HG03139 (cell line): ENCODE data around the gene ECI1.
"Not testable (repeated sequence)": the region's sequence is repeated elsewhere in the genome, so short reads cannot be mapped to it uniquely, and the experiment has no call there.

Experiments used
- ATAC-seq: cut with Tn5 transposase; IDR thresholded peaks from one replicate; pipeline ENCODE4 v1.9.1; 2021; ENCODE audit not compliant: unreplicated experiment

The ECI1 gene

DNA sequence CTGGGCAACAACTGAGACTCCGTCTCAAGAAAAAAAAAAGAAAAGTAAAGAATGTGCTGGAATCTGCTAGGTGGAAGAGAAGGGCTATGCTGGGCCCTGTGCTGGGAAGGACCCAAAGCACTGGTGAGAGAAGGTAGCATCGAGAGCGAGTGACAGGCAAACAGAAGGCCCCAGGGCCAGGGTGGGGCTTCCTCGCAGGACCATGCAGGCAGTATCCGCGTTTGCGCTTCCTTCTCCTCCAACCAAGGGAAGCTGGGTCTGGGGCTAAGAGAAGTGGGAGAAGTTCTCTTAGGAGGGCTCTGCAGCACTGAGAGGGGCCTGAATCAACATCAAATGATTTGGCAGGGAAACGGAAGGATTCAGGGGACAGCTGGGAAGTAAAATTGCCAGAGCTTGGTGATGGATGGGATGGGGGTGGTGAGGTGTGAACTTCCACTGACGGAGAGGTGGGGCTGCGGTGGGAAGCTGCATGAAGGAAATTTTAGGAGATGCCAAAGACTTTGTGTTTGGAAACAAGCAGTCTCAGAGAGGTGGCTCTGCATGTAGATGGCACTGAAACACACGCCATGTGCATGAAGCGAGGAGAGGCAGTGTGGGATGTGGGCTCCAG, 5.2 kb upstream of the ECI1 start:
- ATAC-seq: no peak

DNA sequence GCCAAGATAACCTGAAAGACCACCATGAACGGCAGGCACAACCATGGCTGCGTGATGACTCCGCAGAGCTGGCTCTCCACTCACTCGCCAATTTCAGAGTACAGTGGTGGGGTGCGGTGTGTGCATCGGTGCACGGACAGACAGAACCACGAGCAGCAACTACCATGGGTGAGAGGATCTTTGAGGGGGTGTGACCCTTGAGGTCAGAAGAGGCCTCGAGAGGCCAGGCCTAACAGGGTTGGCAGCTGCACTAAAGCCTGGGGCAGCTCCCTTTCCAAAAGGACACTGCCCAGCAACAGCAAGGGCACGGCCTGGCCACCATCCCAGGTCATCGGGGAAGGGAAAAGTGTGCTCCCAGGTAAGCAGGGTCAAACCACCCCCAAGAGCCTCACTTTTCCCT, 1.9 kb upstream of the ECI1 start:
- no peak for ATAC-seq

DNA sequence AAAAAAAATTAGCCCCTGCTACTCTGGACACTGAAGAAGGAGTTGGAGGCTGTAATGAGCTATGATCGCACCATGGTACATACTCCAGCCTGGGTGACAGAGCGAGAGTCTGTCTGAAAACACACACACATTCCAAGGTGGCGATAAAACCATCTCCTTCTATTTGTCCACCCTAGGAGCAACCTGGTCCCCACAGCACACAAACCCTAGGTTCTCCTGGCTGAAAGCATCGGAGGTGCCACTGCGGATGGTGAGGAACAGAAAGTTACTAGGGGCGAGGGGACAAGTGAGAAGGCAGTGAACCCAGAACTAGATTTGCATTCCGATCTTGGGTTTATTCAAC, 1.4 kb upstream of the ECI1 start:
- ATAC-seq: no peak

DNA sequence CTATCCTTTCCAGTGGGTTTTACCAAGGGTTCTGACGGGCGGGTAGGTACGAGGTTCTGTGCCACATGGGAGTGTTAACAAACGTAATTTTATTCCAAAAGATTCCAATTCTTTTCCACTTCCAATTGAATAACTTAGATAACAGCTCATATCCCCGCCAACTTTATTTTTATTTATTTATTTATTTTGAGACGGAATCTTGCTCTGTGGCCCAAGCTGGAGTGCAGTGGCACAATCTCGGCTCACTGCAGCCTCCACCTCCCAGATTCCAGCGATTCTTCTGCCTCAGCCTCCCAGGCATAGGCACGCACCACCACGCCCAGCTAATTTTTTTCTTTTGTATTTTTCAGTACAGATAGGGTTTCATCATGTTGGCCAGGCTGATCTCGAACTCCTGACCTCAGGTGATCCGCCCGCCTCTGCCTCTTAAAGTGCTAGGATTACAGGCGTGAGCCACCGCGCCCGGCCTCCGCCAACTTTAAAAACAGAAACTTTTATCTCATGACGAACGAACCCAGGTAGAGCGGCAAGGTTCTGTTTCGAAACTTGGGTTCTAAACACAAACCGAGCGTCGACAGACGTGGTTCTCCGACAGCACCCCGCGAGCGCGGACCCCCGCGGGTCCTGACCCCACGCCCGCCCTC, 613 bp downstream of the ECI1 start:
- ATAC-seq: no peak

DNA sequence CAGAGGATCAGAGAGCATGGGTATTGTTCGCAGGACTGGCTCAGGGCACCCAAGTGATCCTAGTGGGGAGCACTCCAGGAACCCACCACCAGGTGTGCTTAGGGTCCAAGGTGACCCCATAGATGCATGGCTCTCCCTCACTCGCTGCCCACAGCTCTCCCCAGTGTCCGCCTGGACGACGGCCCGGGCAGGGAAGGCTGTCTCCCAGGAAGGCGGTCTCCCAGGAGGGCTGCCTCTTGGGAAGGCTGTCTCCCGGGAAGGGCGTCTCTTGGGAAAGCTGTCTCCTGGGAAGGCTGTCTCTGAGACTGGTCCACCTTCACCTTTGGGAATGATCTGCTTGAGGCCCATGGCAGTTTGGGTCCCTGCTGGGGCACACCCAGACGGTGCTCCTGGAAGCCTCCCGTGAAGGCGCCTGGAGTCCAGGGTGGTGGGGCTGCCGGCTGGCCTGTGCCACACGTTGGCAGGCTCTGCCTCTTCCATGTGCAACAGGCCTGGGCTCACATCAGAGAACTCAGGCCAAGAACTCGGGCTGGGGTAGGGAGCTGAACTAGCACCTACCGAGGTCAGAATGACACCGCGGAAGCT, 5.0 kb downstream of the ECI1 start:
- no peak for ATAC-seq

DNA sequence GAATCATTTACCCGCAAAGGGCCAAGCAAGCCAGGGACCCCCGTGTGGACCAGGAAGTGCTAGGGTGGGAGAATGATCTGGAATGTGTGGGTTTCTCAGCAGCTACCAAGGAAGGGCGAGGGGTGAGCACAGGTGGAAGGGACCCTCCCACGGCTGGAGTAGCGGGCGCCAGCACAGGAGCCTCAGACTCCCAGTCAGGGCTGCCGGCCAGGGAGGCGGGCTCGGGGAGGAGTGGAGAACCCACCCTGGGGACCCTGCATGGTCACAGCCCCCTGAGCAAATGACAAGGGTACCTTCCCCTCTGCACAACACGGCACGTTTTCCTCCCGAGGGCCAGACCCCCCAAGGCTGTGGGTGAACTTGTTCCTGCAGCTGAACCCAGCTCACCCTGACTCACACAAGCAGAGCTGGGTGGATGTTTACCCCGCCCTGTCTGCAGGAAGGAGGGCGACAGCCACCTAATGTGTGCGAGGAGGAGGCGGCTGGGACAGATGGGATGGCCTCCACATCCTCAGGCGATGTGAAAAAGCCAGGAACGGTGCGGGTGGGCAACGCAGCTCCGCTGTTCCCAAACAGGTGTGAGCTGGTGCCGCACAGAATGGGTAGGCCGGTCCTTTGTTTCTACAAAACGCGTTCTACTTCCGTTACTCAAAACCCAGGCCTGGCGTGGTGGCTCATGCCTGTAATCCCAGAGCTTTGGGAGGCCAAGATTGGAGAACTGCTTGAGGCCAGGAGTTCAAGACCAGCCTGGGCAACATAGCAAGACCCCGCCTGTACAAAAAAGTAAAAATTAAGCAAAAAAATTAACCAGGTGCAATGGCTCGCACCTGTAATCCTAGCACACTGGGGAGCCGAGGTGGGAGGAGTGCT, 6.2 kb downstream of the ECI1 start:
- ATAC-seq: no peak

DNA sequence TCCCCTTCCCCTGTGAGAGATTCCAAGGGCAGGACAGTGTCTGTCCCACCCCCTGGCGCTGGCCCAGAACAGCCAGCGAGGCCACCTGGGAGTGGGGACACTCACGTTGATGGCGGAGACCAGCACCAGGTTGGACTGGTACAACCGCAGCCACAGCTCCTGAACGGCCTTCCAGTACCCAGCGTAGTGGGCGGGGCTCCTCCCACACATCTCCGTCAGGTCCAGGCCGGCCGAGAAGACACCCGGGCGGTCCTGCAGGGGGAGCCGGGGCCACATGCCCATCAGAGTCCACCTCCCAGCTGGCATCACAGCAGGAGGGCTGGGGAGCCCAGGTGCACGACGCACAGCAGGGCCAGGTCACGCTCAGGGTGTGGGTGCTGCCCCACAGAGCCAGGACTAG, 7.1 kb downstream of the ECI1 start:
- no peak for ATAC-seq

DNA sequence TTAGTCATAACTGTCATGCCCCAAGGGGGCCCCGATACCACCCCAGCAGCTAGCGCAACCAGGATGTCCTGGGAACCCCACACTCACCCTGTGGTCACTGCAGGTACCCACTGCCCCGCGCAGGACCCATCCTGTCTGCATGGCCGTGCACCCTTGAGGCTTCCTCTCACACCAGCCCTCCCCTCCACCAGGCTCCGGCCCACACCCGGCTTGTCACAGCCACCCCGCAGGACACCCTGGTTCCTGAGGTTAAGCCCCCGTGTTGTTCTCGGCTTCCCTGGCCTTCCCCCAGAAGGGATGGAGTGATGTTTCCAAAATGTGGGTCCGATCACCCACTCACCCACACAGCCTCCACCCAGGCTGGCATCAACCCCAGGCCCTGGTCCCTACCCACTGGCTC, 7.6 kb downstream of the ECI1 start:
- no peak for ATAC-seq

DNA sequence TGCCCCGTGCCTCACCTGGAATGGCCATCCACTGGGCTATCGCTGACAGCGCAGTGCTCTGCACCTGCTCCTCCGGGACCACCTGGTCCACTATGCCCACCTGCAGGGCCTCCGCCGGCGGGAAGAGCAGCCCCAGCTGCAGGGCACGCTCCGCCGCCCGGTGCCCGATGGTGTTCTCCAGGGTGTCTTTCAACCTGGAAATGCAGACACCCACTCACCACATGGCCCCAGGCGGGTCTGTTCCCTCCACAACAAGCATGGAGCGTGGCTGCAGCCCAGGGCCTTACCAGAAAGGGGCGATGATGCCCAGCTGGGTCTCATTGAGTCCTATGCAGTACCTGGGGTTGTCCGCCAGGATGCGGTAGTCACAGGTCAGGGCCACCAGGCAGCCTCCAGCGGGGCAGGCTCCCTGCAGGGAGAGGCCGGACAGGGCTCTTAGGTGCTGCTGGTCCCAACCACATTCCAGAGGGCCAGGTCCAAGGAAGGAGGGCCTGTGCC, 8.3 kb downstream of the ECI1 start:
- ATAC-seq: no peak

DNA sequence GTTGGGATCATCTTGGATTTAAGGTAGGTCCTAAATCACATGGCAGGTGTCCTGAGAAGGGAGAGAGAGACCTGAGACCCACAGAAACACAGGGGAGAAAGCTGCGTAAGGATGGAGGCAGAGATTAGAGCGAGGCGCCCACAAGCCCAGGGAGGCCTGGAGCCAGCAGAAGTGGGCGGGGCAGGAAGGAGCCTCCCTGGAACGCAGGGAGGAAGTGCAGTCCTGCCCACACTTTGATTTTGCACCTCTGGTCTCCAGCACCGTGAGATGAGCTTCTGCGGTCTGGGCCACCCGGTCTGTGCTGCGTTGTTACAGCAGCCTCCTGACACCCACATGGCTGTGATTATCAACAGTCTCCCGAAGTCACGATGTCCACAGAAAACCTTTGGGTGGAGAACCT, 8.8 kb downstream of the ECI1 start:
- ATAC-seq: no peak

DNA sequence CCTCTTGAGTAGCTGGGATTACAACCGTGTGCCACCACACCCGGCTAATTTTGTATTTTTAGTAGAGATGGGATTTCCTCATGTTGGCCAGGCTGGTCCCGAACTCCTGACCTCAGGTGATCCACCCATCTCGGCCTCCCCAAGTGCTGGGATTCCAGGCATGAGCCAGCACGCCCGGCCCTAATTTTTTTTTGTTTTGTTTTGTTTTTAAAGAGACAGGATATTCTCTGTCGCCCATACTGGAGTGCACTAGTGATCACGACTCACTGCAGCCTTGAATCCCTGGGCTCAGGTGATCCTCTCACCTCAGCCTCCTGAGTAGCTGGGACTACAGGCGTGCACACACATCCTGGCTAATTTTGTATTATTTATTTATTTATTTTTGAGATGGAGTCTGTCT, 11.1 kb downstream of the ECI1 start:
- not testable (repeated sequence) for ATAC-seq

DNA sequence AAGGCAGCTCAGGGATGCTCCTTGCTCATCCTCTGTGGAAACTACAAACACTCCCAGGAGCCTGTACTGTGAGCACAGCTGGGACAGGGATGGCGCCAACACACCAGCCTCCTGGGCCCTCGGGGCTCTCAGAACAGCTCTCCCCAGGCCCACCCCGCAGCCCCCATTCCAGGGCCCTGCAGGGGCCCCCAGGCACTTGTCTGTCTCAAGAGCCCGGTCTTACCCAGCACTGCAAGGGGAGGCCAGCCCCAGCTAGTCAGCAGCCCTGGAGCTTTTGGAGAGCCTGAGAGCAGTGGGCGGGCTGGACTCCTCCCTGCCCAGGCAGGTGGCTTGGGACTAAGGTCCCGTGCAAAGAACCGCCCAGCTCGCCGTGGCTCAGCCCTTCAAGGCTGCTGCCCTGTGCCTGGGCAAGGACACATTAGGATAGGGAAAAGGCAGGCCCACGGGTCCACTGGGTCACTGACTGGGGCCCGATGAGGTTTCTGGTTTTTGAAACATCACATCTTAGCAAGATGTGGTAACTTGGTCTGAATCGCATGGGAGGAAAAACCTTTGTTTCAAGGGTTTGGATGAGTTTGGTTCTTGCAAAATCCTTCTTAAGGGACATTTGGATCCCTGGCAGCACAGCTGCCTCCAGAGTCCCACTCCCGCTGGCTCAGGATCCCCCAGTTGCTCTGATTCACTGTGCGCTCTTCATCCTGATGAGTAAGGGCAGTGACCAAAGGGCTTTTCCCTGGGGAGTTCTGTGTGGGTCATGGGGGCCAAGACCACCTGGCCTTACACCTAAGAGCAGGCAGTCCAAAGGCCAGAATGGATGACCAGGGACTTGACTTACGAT, 12.3 kb downstream of the ECI1 start:
- ATAC-seq: no peak

DNA sequence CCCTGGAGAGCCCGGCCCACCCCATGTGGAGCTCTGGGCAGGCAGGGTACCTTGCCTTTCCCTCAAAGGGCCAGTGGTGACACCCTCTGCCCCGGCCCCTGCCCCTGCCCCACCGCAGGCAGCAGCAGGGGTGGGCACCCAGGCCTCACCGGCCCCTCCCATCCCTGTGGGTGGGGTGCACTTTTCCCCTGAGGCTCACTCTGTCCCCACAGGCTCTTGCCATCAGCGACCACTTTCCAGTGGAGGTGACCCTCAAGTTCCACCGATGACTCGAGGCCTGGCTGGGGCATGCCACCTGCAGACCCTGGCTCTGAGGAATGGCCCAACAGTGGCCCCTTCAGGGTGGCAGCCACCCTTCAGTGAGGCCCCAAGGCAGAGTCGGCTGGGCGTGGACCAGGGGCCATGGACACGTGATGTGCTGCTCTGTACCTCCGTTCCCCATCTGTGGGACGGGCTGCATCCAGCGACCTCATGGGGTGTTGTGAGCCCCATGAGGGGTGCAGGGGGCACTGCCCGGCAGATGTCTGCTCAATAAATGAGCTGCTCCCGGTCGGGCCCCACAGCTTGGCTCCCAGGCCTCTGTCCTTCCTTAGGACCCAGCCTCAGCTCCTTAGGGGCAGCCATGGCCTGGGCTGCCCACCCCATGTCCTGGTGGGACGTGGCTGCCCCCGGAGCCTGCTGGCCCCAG, 13.1 kb downstream of the ECI1 start:
- ATAC-seq: no peak

DNA sequence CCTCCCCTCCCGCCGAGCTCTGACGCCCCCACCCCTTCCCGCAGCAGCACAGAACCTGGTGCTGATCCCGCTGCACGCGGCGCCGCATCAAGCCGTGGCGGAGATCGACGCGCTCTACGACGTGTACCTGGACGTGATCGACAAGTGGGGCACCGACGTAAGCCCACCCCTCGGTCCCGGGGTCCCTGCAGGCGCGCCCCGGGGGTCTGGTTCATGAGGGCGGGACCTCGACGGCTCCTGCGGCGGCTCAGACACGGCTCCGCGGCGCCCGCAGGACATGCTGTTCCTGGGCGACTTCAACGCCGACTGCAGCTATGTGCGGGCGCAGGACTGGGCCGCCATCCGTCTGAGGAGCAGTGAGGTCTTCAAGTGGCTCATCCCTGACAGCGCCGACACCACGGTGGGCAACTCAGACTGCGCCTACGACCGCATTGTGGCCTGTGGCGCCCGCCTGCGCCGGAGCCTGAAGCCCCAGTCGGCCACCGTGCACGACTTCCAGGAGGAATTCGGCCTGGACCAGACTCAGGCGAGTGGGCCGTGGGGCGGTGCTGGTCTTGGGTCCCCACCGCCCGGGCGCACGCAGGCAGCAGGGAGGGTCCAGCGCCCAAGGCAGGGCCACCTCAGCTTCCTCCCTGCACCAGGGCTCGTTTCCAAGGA, 13.8 kb downstream of the ECI1 start:
- no peak for ATAC-seq

DNA sequence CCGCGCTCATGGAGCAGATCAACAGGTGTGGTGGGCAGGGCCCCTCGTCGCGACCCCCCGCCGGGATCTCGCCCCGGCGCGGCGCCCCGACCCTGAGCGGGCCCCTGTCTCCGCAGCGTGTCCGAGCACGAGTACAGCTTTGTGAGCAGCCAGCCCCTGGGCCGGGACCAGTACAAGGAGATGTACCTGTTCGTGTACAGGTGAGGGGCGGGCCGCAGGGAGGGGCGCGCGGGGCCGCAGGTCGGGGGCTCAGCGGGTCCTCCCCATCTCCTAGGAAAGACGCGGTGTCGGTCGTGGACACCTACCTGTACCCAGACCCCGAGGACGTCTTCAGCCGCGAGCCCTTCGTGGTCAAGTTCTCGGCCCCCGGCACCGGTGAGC, 14.3 kb downstream of the ECI1 start:
- ATAC-seq: no peak

DNA sequence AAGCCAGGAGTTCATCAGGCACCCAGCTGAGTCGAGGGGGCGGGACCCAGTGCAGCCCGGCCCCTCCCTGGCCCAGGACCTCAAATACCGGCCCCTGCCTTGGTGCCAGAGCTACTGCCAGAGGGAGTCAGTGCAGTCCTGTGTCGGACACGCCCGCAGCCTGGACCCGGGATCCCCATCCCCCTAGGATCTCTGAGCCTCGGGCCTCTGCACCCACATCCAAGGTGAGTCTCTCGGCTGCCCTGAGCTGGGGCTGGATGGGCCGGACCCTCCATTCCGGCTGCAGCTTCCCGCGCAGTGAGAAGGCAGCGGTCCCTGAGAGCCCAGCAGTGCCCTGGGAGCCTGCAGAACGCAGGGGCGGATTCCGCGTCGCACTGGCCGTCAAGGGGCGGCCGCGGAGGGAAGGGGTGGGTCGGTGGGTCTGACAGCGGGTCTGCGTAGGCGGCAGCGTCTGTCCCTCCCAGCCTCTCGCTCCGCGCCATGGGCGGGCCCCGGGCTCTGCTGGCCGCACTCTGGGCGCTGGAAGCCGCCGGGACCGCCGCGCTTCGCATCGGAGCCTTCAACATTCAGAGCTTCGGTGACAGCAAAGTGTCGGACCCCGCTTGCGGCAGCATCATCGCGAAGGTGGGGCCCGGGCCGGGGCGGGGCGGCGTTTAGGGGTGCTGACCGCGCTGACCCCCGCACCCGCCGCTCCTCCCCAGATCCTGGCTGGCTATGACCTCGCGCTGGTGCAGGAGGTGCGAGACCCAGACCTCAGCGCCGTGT, 14.9 kb downstream of the ECI1 start, which contains the start of gene DNASE1L2:
Gene DNASE1L2 (plus strand): TSS at position 108 of the 765 bp plus-strand sequence. CDS start 373 bp downstream, at position 481.
- ATAC-seq: no peak

DNA sequence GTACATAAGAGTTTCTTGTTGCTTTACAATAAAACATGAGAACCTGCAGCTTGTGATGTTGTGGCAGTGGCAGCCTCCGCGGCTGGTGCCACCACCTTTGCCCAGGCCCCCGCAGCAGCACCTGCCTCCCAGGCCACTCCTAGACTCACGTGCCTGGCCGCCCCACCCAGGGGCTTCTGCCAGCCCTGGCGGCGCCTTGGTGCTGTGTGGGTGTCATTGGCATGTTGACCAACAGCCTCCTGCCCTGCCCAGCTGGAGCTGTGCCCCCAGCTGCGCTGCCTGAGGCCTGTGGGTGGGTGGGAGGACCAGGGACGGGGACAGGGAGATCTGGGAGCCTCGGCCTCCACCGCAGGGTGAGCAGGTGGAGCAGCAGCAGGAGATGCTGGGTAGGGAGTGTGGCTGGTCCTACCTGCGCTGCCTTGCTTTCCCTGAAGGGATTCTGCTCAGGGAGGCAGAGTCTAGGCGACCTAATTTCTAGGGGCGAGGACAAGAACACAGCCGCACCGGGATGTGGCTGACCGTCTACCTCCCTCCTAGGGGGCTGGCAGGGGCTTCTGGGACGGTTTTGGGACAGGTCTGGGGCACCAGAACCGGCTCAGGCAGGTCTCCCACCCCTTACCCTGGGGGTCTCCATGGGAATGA, 15.6 kb downstream of the ECI1 start:
- ATAC-seq: no peak

DNA sequence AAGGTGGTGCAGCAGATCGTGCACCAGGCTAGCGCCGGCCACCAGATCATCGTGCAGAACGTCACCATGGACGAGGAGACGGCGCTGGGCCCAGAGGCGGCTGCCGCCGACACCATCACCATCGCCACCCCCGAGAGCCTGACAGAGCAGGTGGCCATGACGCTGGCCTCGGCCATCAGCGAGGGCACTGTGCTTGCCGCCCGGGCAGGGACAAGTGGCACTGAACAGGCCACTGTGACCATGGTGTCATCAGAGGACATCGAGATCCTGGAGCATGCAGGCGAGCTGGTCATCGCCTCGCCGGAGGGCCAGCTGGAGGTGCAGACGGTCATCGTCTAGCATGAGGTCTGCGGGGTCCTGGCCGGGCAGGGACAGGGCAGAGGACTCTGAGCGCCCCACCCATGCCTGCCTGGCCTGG, 16.1 kb downstream of the ECI1 start:
- ATAC-seq: no peak

DNA sequence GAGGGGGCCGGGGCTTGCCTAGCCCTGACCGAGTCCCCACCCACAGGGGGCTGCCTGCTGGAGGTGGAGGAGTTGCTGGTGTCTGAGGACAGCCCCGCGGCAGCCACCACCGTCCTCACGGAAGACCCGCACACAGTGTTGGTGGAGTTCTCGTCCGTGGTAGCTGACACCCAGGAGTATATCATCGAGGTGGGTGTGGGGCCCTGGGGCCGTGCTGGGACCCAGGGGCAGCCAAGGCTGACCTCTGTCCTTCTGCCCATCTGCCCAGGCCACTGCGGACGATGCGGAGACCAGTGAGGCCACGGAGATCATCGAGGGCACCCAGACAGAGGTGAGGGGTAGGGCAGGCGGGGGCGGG, 16.6 kb downstream of the ECI1 start:
- ATAC-seq: no peak
